Measurements from ENCODE around the gene FOXO3. TPM values are rescaled to one million over a fixed set of nuclear protein-coding genes. Genes with fewer than 3 reads are reported as not detected.
"Not testable (repeated sequence)": the region's sequence is repeated elsewhere in the genome, so short reads cannot be mapped to it uniquely, and the experiment has no call there.

FOXO3 gene
- total RNA-seq, 1 donor, result 63.6 TPM

DNA sequence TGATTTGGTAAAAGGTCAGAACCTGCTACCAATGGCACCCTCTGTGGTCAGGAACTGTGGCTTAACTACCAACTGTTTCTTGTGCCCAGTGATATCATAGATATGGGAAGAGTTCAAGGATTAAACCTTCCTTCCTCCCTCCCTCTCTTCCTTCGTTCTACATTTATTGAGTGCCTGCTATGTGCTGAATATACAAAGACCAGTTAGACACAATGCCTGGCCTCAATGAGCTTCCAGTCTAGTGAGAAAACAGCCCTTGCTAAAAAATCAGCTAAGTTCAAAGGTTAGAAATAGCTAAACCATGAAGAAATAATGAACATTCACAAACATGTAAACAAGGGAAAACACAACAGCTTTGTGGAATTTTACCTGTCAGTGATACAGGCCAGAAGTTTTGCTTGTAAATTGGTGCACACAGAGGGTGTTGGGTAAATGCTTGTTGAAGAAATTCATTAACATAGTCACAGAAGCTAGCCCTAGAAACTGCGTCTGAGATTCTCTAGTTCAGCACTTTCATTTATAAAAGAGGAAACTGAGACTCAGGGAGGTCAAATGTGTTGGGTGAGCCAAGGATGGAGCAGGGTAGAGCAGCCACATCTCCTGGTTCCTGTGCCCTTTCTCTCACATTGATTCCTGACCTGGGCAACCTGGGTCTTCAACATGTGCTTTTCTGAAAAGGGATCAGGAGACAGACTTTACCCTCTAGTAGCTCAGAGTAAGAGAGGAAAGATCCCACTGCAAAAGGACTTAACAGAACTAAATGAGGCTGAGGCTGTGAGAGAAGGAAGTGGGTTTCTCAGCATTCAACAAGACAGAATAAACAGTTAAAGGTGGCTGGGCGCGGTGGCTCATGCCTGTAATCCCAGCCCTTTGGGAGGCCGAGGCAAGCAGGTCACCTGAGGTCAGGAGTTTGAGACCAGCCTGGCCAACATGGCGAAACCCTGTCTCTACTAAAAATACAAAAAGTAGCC, 14.4 kb upstream of the FOXO3 start:
- Histone ChIP-seq H3K4me1 (ENCODE audit: insufficient read depth, low read length) (peaks cover 19% of the 10 kb centered on the region), H3K4me3 (ENCODE audit: low read length) (no peak overlapping the region), H3K27me3 (ENCODE audit: insufficient read depth, low read length) (no peaks in the 10 kb centered on the region), H3K9me3 (ENCODE audit: low read depth, low read length) (no peaks in the 10 kb centered on the region)

- H3K4me1 ChIP-seq (ENCODE audit: insufficient read depth, low read length), result peaks cover 14% of the 10 kb centered on the region
Measured at GRCh38 chr6:108549241-108549640, 11.5 kb upstream of the FOXO3 start.

GRCh38 chr6:108549741-108550140, 11.0 kb upstream of the FOXO3 start:
- H3K9me3 ChIP-seq (ENCODE audit: low read depth, low read length), result no peaks in the 10 kb centered on the region
- H3K4me1 ChIP-seq (ENCODE audit: insufficient read depth, low read length), result peaks cover 14% of the 10 kb centered on the region
- no peak overlapping the region for H3K4me3 ChIP-seq (ENCODE audit: low read length)
- H3K27me3 ChIP-seq (ENCODE audit: insufficient read depth, low read length), result no peaks in the 10 kb centered on the region

More at GRCh38 chr6:108549241-108549640, 11.5 kb upstream of the FOXO3 start:
- Histone ChIP-seq H3K4me3 (ENCODE audit: low read length) (no peak overlapping the region), H3K9me3 (ENCODE audit: low read depth, low read length) (no peaks in the 10 kb centered on the region), H3K27me3 (ENCODE audit: insufficient read depth, low read length) (no peaks in the 10 kb centered on the region)

DNA sequence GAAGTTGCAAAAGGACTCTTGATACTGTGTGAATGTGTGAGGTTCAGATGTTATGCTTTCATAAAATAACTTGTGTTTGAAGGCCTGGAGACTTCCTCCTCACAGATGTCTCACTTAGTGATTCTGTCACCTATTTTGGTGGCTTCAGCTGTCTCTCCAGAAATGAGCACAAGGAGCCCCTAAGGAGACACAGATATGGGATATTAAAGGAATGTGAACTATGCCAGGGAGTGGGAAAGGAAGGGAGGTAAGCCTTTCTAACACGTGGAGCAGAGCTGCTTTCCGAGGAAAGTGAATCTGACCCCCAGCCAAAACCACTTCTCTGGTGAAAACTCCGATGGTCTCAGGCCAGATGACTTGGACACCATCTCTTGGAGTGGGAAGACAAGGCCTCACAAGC, 10.5 kb upstream of the FOXO3 start:
- H3K27me3 ChIP-seq (ENCODE audit: insufficient read depth, low read length), result no peaks in the 10 kb centered on the region
- no peaks in the 10 kb centered on the region for H3K9me3 ChIP-seq (ENCODE audit: low read depth, low read length)
- H3K4me3 ChIP-seq (ENCODE audit: low read length), result no peak overlapping the region
- peaks cover 14% of the 10 kb centered on the region for H3K4me1 ChIP-seq (ENCODE audit: insufficient read depth, low read length)

DNA sequence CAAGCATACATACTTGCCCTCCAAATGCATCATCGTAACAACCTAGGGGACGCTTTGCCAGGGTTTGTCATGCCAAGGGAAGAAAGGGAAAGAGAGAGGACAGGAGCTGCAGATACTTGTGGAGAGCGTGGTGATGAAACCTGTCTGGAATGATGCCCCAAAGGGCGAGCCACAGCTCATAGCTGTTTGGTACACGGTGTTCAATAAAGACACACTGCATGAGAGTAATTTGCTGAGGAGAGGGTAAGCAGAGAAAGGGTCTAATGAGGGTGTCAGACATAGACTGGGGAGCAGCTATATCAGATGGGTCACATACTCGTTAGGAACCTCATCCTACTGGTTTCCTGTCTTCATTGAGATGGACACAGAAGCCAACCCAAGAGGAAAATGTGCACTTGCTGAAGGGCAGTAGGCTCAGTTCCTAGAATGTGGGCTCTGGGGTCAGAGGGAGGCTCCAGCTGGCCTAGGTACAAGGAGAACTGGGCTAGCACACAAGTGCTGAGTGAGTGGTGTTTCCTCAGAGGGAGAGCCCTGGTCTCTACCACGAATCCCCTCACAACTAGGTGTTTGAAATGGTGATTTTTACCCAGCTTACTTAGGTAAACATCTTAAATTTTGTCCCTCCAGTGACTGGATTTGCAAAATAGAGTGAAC, 5.2 kb upstream of the FOXO3 start:
- Histone ChIP-seq H3K9me3 (ENCODE audit: low read depth, low read length) (no peaks in the 10 kb centered on the region), H3K27me3 (ENCODE audit: insufficient read depth, low read length) (no peaks in the 10 kb centered on the region), H3K4me3 (ENCODE audit: low read length) (no peak overlapping the region), H3K4me1 (ENCODE audit: insufficient read depth, low read length) (peaks cover 8% of the 10 kb centered on the region)

GRCh38 chr6:108556250-108556649, 4.5 kb upstream of the FOXO3 start:
- H3K9me3 ChIP-seq (ENCODE audit: low read depth, low read length), result no peaks in the 10 kb centered on the region
- H3K27me3 ChIP-seq (ENCODE audit: insufficient read depth, low read length), result no peaks in the 10 kb centered on the region
- peaks cover 8% of the 10 kb centered on the region for H3K4me1 ChIP-seq (ENCODE audit: insufficient read depth, low read length)
- no peak overlapping the region for H3K4me3 ChIP-seq (ENCODE audit: low read length)

- H3K27me3 ChIP-seq (ENCODE audit: insufficient read depth, low read length), result no peaks in the 10 kb centered on the region
- peaks cover 12% of the 10 kb centered on the region for H3K4me1 ChIP-seq (ENCODE audit: insufficient read depth, low read length)
- H3K9me3 ChIP-seq (ENCODE audit: low read depth, low read length), result no peaks in the 10 kb centered on the region
- H3K4me3 ChIP-seq (ENCODE audit: low read length), result peak overlapping the region; percentile 56
Measured at GRCh38 chr6:108556866-108557493, 3.7 kb upstream of the FOXO3 start.

DNA sequence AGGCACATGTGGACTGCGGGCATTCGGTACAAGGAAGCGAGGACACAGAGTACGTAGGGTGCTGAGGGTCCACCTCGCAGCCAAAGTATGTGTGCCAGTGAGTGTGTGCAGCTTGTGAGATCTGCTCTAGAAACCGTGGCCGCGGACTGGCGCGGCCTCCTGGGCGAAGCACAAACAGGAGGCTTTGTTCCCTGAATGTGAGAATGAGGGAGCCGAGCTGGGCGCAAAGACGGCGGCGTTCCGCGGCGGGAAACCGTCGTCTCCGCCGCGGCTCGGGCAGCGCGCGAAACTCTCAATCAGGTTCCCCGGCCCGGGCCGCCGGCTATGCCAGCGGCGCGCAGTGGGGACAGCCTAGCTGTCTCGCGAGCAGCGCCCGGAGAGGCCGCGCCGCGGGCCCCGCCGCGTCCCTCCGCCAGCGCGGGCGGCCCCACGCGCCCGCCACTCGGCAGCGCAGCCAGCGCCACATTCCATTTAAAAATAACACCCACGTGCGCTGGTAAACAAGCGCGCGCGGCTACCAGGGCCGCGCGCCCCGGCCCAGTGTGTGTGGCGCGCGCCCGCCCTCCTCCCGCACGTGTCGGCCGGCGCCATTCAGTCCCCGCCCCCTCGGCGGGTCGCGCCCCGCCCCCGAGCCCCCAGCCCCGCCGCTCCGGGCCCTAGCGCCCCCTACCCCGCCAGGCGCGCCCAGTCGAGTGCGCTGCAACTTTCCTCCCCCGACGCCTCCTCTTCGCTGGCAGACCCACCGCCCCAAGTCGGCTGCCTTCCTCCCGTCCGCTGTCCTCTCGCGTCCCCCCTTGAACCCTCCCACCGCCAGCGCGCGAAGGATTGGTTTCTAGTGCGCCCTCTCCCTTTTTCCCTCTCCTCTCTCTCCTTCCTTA, 3.0 kb upstream of the FOXO3 start:
- Histone ChIP-seq H3K27me3 (ENCODE audit: insufficient read depth, low read length) (no peaks in the 10 kb centered on the region), H3K4me1 (ENCODE audit: insufficient read depth, low read length) (peaks cover 20% of the 10 kb centered on the region), H3K9me3 (ENCODE audit: low read depth, low read length) (no peaks in the 10 kb centered on the region), H3K4me3 (ENCODE audit: low read length) (peak overlapping the region; percentile 56)

DNA sequence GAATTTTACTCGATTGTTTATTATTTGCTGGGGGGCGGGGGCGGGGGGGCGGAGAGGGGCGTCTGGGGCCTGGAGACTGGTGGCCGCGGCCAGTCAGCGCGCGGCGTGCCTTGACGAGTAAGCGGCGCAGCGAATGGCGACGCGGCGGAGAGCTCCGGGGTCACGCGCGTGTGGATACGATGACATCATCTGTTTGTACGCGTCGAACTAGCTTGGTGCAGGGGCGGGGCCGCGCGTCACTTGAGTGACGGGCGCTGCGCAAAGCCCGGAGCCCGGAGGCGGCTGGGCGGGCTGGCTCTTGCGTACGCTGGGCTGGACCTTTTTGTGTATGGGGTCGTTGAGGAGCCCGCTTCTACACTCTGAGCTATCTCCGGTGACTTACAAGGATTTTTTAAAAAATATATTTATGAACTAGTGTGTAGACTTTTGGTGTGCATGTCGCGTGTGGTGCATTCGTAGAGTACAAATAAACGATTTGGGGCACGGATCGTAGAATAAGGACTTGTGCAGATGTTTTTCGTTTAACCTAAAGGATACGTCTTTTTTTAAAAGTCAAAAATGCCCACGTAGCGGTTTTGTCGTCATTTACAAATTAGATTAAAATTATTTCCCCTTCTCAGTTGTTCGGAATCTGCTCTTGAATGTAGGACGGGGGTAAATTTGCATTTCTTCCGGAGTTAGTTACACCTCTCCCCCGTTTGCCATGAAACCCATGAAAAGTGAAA, 2.2 kb upstream of the FOXO3 start:
- Histone ChIP-seq H3K27me3 (ENCODE audit: insufficient read depth, low read length) (no peaks in the 10 kb centered on the region), H3K9me3 (ENCODE audit: low read depth, low read length) (no peaks in the 10 kb centered on the region), H3K4me1 (ENCODE audit: insufficient read depth, low read length) (peaks cover 24% of the 10 kb centered on the region), H3K4me3 (ENCODE audit: low read length) (peak overlapping the region; percentile 88)

GRCh38 chr6:108559097-108559883, 1.4 kb upstream of the FOXO3 start:
- H3K4me3 ChIP-seq (ENCODE audit: low read length), result peak overlapping the region; percentile 88
- H3K4me1 ChIP-seq (ENCODE audit: insufficient read depth, low read length), result peaks cover 29% of the 10 kb centered on the region
- H3K9me3 ChIP-seq (ENCODE audit: low read depth, low read length), result no peaks in the 10 kb centered on the region
- no peaks in the 10 kb centered on the region for H3K27me3 ChIP-seq (ENCODE audit: insufficient read depth, low read length)

DNA sequence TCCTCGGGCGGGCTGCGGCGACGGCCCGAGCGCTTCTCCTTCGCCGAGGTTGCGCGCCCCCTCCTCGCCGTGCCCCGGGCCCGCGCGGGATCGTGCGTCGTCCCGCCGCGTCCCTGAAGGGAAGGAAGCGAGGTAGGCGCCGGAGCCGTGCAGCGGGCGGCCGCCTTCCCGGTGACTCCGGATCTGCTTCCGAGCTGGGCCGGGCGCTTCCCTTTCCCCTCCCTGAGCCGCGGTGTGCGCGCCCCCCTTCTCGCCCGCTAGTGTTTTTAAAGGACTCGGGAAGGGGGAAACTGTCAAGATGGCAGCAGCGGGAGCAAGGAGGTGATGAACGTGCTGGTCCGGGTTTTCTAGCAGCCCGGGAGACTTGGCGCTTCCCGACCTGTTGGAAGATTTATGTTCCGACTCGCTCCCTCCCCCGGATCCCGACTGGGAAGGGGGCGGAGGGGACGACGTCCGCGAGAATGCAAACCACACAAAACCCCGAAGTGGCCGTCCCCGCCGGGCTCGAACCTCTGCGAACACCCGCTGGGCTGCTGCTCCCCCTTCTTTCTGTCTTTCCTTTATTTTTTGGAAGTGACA, 744 bp upstream of the FOXO3 start:
- Histone ChIP-seq H3K9me3 (ENCODE audit: low read depth, low read length) (no peaks in the 10 kb centered on the region), H3K4me3 (ENCODE audit: low read length) (peak overlapping the region; percentile 88), H3K4me1 (ENCODE audit: insufficient read depth, low read length) (peaks cover 36% of the 10 kb centered on the region), H3K27me3 (ENCODE audit: insufficient read depth, low read length) (no peaks in the 10 kb centered on the region)

- not testable (repeated sequence) for H3K9me3 ChIP-seq (ENCODE audit: low read depth, low read length); H3K27me3 ChIP-seq (ENCODE audit: insufficient read depth, low read length)
- Histone ChIP-seq H3K4me1 (ENCODE audit: insufficient read depth, low read length) (peaks cover 44% of the 10 kb centered on the region), H3K4me3 (ENCODE audit: low read length) (peak overlapping the region; percentile 88)
Measured at GRCh38 chr6:108561309-108561647, 561 bp downstream of the FOXO3 start.
